Rectal smooth muscle tissue (tissue), 1 donor: ENCODE data around the gene P2RX2.
"Not testable (repeated sequence)": the region's sequence is repeated elsewhere in the genome, so short reads cannot be mapped to it uniquely, and the experiment has no call there.

ENCODE experiments used
- H3K27ac ChIP-seq: one replicate; pipeline ENCODE4 v1.7.0; 2013; ENCODE audit warnings: low read depth, low read length, inconsistent platforms
- H3K27me3 ChIP-seq: one replicate; pipeline ENCODE4 v1.7.0; 2013; ENCODE audit warnings: low read length; ENCODE audit not compliant: control insufficient read depth, insufficient read depth
- H3K36me3 ChIP-seq: one replicate; pipeline ENCODE4 v1.7.0; 2013; ENCODE audit warnings: low read length; ENCODE audit not compliant: control insufficient read depth, insufficient read depth
- H3K4me1 ChIP-seq: one replicate; pipeline ENCODE4 v1.7.0; 2013; ENCODE audit warnings: low read length; ENCODE audit not compliant: control insufficient read depth, insufficient read depth
- H3K4me3 ChIP-seq: one replicate; pipeline ENCODE4 v1.7.0; 2013; ENCODE audit warnings: low read length
- H3K9ac ChIP-seq: one replicate; pipeline ENCODE4 v1.7.0; 2013; ENCODE audit warnings: low read length

The P2RX2 gene

GRCh38 chr12:132597333-132598316, 21.0 kb upstream of the P2RX2 start:
- no peaks in the 10 kb centered on the region for H3K27me3 ChIP-seq
- H3K9ac ChIP-seq = no peak overlapping the region
- peak overlapping the region; percentile 52 for H3K4me3 ChIP-seq
- H3K36me3 ChIP-seq = no peaks in the 10 kb centered on the region
- no peak overlapping the region for H3K27ac ChIP-seq
- peaks cover 2% of the 10 kb centered on the region for H3K4me1 ChIP-seq

GRCh38 chr12:132599502-132599901, 19.1 kb upstream of the P2RX2 start:
- not testable (repeated sequence) for H3K36me3 ChIP-seq, H3K27ac ChIP-seq, H3K9ac ChIP-seq, H3K4me3 ChIP-seq, H3K4me1 ChIP-seq
- peaks cover 15% of the 10 kb centered on the region for H3K27me3 ChIP-seq

- Histone ChIP-seq H3K4me3 (peak overlapping the region; percentile 55), H3K27ac (no peak overlapping the region), H3K36me3 (no peaks in the 10 kb centered on the region), H3K9ac (no peak overlapping the region), H3K4me1 (peaks cover 2% of the 10 kb centered on the region), H3K27me3 (peaks cover 17% of the 10 kb centered on the region)
Observed at GRCh38 chr12:132600048-132601032, 18.2 kb upstream of the P2RX2 start.

DNA sequence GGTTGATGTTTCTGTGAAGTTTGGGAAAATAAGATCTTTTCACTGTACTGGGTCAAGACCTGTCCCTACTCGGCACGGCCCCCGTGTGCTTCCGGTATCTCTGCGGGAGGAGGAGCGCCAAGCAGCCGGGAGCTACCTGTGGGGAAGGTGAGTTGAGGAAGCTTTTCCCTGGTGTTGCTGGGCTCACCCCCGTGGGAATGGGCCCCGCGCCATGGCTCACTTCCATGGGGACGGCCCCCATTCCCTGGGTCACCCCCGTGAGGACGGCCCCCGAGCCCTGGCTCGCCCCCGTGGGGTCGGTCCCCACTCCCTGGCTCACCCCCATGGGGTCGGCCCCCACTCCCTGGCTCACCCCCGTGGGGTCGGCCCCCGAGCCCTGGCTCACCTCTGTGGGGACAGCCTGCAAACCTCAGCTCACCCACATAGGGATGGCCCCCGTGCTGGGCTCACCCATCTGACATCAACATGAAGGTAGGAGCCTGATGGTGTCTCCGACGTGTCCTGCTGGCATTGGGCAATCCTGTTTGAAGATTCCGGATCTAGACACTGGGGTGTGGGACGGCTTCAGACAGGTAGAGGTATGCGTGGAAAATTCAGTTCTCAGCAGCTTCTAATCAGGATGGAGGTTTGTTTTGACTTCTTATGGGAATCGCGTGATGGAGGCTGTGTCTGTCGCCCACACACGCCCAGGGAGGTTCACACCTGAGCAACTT, 17.2 kb upstream of the P2RX2 start:
- peaks cover 17% of the 10 kb centered on the region for H3K27me3 ChIP-seq
- H3K9ac ChIP-seq = no peak overlapping the region
- H3K4me3 ChIP-seq = peak overlapping the region; percentile 55
- peaks cover 2% of the 10 kb centered on the region for H3K4me1 ChIP-seq
- no peaks in the 10 kb centered on the region for H3K36me3 ChIP-seq
- no peak overlapping the region for H3K27ac ChIP-seq

DNA sequence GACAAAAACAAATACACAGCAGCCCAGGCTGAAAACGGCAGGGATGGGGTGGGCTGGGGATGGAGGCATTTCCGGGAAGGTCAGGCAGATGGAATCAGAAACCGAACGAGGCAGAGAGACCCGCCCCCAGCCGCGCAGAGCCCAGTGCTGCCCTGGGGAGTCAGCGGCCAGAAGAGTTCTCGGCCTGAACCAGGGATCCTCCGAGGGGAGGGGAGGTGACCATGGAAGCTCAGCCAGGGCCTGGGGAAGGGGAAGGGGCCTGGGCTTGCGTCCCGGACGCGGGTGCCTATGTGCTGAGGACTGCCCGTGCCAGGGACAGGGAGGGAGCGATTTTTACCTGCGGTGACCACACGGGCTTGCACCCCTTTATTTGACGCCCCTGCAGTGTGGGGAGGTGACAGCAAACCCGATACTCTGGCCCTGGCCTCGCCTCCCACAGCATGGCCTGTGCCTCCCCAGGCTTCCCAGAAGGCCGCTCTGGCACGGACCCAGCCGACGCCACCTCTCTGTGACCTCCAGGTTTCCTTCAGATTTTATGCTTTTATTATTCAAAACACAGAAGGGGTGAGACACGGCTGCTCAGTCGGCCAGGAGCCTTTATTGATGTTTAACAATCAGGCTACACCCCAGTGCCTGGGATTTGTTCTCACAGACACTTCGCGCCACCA, 15.9 kb upstream of the P2RX2 start:
- no peaks in the 10 kb centered on the region for H3K36me3 ChIP-seq
- H3K27ac ChIP-seq = no peak overlapping the region
- H3K4me3 ChIP-seq = no peak overlapping the region
- peaks cover 2% of the 10 kb centered on the region for H3K4me1 ChIP-seq
- H3K27me3 ChIP-seq = peaks cover 17% of the 10 kb centered on the region
- H3K9ac ChIP-seq = no peak overlapping the region

GRCh38 chr12:132603240-132604150, 15.1 kb upstream of the P2RX2 start:
- no peaks in the 10 kb centered on the region for H3K36me3 ChIP-seq
- no peak overlapping the region for H3K27ac ChIP-seq
- H3K9ac ChIP-seq = no peak overlapping the region
- peaks cover 2% of the 10 kb centered on the region for H3K4me1 ChIP-seq
- H3K4me3 ChIP-seq = peak overlapping the region; percentile 27
- peaks cover 19% of the 10 kb centered on the region for H3K27me3 ChIP-seq

DNA sequence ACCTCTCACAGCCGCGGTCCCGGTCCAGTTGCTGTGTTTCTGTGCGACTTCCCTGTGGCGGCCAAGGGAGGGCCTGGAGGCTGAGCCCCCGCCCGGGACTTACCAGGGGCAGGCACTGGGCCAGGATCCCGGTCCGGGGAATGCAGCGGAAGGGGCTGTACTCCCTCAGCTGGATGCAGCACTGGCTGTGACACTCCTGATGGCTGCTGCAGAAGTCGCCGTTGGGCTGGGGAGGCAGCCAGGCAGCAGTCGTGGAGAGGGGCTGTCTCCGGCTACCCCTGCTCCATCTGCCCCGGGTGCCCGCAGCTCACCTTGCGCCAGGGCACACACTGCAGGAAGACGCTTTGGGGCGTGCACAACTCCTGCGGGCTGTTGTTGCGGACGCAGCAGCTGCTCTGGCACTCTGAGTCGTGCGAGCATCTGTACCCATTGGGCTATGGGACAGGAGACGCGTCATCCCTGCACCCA, 14.4 kb upstream of the P2RX2 start:
- Histone ChIP-seq H3K27me3 (peaks cover 21% of the 10 kb centered on the region), H3K9ac (no peak overlapping the region), H3K36me3 (no peaks in the 10 kb centered on the region), H3K4me3 (peak overlapping the region; percentile 27), H3K27ac (no peak overlapping the region), H3K4me1 (peaks cover 2% of the 10 kb centered on the region)

- H3K36me3 ChIP-seq = no peaks in the 10 kb centered on the region
- H3K9ac ChIP-seq = no peak overlapping the region
- H3K27me3 ChIP-seq = peaks cover 21% of the 10 kb centered on the region
- H3K4me3 ChIP-seq = no peak overlapping the region
- no peak overlapping the region for H3K27ac ChIP-seq
- peaks cover 2% of the 10 kb centered on the region for H3K4me1 ChIP-seq
Observed at GRCh38 chr12:132604668-132605441, 13.7 kb upstream of the P2RX2 start.

- Histone ChIP-seq H3K9ac (no peak overlapping the region), H3K4me1 (no peaks in the 10 kb centered on the region), H3K27ac (no peak overlapping the region), H3K27me3 (peaks cover 26% of the 10 kb centered on the region), H3K36me3 (no peaks in the 10 kb centered on the region), H3K4me3 (no peak overlapping the region)
Observed at GRCh38 chr12:132605892-132606291, 12.7 kb upstream of the P2RX2 start.

DNA sequence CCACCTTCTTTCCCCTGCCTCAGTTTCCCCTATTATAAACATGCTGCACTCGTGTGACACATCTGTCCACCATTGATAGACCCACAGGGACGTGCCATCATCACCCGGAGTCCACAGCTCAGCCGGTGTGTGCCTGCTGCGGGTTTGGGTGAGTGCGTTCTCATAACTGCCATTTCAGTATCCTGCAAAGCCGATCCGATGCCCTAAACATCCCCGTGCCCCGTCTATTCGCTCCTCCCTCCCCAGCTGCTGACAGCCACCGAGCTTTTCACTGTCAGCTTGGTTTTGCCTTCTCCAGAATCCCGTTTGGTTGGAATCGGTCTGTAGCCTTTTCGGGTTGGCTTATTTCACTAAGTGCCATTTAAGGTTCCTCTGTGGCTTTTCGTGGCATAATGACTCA, 12.1 kb upstream of the P2RX2 start:
- H3K9ac ChIP-seq = no peak overlapping the region
- H3K27me3 ChIP-seq = peaks cover 26% of the 10 kb centered on the region
- no peak overlapping the region for H3K27ac ChIP-seq
- no peaks in the 10 kb centered on the region for H3K36me3 ChIP-seq
- no peak overlapping the region for H3K4me3 ChIP-seq
- no peaks in the 10 kb centered on the region for H3K4me1 ChIP-seq
